ENCODE data around the gene CMKLR1.

The CMKLR1 gene

DNA sequence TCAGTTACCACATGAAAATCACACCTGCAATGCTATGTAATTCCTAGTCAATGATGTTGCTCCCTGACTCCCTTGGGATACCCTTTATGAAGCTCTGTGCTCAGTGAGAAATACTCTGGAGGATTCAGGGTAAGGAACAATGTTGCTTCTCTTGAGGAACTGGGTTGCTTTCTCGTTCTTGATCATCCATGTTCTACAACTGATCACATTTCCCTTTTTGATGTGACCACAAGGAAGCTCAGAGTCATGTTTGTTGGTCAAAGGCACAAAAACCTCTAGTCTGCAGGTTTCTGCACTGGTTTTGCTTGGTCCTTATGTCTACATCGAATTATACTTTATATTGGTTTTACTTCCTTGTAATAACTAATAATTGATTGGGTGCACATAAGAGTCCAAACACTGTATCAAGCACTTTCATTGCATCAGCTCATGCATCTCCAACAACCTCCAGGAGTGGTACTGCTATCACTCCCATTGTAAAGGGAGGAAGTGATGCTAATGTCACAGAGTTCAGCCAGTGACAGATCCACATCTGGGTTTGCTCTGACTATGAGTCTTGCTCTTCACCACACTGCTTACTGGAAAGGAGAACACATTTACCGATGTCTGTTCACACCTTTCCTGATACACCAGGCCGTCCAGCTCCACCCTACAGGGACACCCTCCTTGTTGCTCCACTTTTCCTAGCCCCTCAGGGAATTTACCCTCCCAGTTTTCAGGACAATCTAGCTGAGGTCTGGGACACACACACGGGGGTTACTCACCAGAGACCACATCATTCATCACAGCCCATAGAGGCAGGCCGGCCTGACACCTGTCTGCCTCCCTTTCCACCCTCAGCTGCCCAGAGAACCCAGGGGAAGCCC lies 41.0 kb downstream of the CMKLR1 start:
- H3K9ac ChIP-seq (ENCODE audit: insufficient read length), result no peak overlapping the region
- H3K4me3 ChIP-seq, result no peak overlapping the region
- no peaks in the 10 kb centered on the region for H3K36me3 ChIP-seq (ENCODE audit: insufficient read depth, low read length)
- H3K27ac ChIP-seq, result no peak overlapping the region
- TF ChIP-seq FOXP2 (optimal IDR thresholded peaks at IDR 0.05; ENCODE audit: control extremely low read depth, extremely low read length, insufficient read depth) (no peak), EZH2 (IDR thresholded peaks at IDR 0.05) (no peak), POLR2AphosphoS5 (IDR thresholded peaks at IDR 0.05; ENCODE audit: borderline replicate concordance, low read depth, low read length) (no peak)
- H3K9me3 ChIP-seq (ENCODE audit: low read depth, low read length), result no peaks in the 10 kb centered on the region
- DNase-seq (ENCODE audit: low read depth, low spot score), result no peak

DNA sequence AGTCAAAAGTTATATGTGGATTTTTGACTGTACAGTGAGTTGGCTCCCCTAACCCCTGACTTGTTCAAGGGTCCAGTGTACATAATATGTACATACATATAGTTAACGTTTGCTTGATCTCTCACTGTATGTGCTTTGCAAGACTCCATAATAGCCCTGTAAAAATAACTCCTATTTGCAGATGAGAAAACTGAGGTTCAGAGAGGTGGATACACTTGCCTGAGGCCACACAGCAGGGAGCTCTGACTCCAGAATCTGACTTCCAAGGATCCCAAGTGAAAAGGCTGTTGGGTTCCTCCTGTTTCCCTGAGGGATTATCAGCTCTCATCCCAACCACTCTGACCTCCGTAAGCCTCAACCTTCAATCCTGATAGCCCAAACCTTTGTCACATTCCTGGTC lies 41.7 kb downstream of the CMKLR1 start:
- no peak for TF ChIP-seq FOXP2 (optimal IDR thresholded peaks at IDR 0.05; ENCODE audit: control extremely low read depth, extremely low read length, insufficient read depth)
- H3K9ac ChIP-seq (ENCODE audit: insufficient read length), result no peak overlapping the region
- H3K27ac ChIP-seq, result no peak overlapping the region
- H3K36me3 ChIP-seq (ENCODE audit: insufficient read depth, low read length), result no peaks in the 10 kb centered on the region
- H3K4me3 ChIP-seq, result no peak overlapping the region
- no peaks in the 10 kb centered on the region for H3K9me3 ChIP-seq (ENCODE audit: low read depth, low read length)
- no peak for DNase-seq (ENCODE audit: low read depth, low spot score)

DNA sequence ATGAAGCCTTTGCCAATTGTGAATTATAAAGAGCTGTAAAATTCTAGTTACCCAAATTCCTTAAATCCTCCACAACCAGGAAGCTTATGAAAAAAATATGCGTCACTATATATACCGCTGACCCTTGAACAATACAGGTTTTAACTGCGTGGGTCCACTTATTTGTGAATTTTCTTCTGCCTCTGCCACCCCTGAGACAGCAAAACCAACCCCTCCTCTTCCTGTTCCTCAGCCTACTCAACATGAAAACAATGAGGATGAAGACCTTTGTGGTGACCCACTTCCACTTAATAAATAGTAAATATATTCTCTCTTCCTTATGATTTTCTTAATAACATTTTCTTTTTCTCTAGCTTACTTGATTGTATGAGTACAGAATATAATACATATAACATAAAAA lies 42.2 kb downstream of the CMKLR1 start:
- Histone ChIP-seq H3K36me3 (ENCODE audit: insufficient read depth, low read length) (no peaks in the 10 kb centered on the region), H3K9me3 (ENCODE audit: low read depth, low read length) (no peaks in the 10 kb centered on the region), H3K27ac (no peak overlapping the region), H3K9ac (ENCODE audit: insufficient read length) (no peak overlapping the region), H3K4me3 (no peak overlapping the region)
- no peak for DNase-seq (ENCODE audit: low read depth, low spot score)
- TF ChIP-seq FOXP2 (optimal IDR thresholded peaks at IDR 0.05; ENCODE audit: control extremely low read depth, extremely low read length, insufficient read depth) (no peak), POLR2AphosphoS5 (IDR thresholded peaks at IDR 0.05; ENCODE audit: borderline replicate concordance, low read depth, low read length) (no peak), EZH2 (IDR thresholded peaks at IDR 0.05) (no peak)

DNA sequence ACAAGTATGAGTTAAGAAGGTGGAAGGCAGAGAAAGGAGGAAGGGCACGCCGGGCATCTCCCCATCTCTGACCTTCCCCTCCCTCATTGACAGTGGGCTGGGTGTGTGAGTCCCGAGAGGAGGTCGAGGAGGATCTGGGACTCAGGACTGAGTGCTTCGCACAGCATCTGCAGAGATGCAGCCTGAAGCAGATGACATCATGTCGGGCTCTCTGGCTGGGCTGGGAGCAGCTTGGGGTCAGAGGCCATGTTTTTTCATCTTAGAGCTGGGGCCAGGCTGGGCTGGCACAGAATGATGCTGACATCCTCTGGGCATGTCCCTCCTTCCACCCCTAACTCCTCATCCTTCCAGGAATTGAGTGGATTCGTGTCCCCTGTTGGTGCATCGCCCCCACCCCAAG lies 43.5 kb downstream of the CMKLR1 start:
- no peak for DNase-seq (ENCODE audit: low read depth, low spot score)
- H3K36me3 ChIP-seq (ENCODE audit: insufficient read depth, low read length), result no peaks in the 10 kb centered on the region
- TF ChIP-seq POLR2AphosphoS5 (IDR thresholded peaks at IDR 0.05; ENCODE audit: borderline replicate concordance, low read depth, low read length), result no peak
- no peak for TF ChIP-seq EZH2 (IDR thresholded peaks at IDR 0.05)
- TF ChIP-seq FOXP2 (optimal IDR thresholded peaks at IDR 0.05; ENCODE audit: control extremely low read depth, extremely low read length, insufficient read depth), result no peak
- H3K27ac ChIP-seq, result no peak overlapping the region
- H3K9me3 ChIP-seq (ENCODE audit: low read depth, low read length), result no peaks in the 10 kb centered on the region
- no peak overlapping the region for H3K4me3 ChIP-seq
- H3K9ac ChIP-seq (ENCODE audit: insufficient read length), result no peak overlapping the region

DNA sequence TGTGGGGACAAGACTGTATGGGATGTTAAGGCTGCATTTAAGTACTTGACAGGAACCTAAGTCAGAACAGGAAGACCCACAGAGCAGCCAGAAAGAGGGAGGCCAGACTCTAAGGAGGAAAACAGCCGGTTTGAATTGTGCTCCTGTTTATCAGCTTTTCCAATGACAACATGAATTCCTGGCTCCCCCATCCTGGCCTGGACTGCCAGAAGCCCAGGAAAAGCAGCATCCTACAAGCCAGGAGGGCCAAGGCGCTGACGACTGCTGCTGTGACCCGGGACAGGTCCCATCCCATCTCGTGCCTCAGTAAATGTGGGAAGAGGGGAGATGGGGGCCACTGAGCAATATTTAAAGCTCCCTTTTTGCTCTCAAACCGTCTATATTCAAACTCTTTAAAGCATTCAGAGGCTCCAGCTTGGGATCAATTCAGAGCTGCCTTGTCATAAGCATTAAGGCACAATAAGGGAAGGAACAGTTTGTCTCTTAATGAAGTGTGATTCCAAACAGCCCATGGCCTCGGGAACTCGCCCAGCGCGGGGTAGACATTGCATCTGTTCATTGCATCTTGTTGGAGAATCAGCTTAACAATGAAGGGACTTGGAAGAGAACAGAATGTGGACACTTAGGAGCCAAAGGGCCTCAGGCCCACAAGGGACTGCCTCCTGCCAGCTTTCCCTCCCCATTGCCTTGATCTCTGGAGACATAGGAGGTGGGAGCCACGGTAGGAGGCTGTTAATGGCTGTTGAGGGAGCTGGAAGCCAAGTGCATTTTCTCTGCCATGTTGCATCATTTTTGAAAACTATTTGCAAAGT lies 49.6 kb downstream of the CMKLR1 start:
- H3K9me3 ChIP-seq (ENCODE audit: low read depth, low read length), result no peaks in the 10 kb centered on the region
- no peaks in the 10 kb centered on the region for H3K36me3 ChIP-seq (ENCODE audit: insufficient read depth, low read length)

DNA sequence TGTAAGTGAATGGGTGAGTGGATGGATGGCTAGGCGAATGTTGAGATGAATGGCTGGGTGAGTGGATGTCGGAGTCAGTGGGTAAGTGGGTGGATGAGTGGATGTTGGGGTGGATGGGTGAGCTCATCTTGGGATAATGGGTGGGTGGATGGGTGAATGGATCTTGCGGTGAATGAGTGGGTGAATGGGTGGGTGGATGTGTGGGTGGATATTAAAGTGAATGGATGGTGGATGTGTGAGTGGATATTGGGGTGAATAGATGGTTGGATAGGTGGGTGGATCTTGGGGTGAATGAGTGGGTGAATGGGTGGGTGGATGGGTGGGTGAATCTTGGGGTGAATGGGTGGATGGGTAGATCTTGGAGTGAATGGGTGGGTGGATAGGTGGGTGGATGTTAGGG lies 51.9 kb downstream of the CMKLR1 start:
- DNase-seq (ENCODE audit: low read depth, low spot score), result no peak
- TF ChIP-seq EZH2 (IDR thresholded peaks at IDR 0.05) (no peak), POLR2AphosphoS5 (IDR thresholded peaks at IDR 0.05; ENCODE audit: borderline replicate concordance, low read depth, low read length) (no peak), FOXP2 (optimal IDR thresholded peaks at IDR 0.05; ENCODE audit: control extremely low read depth, extremely low read length, insufficient read depth) (no peak)

More for the DNA sequence above, 49.6 kb downstream of the CMKLR1 start:
- H3K9ac ChIP-seq (ENCODE audit: insufficient read length), result no peak overlapping the region
- no peak overlapping the region for H3K4me3 ChIP-seq
- TF ChIP-seq FOXP2 (optimal IDR thresholded peaks at IDR 0.05; ENCODE audit: control extremely low read depth, extremely low read length, insufficient read depth), result no peak
- DNase-seq (ENCODE audit: low read depth, low spot score), result no peak
- H3K27ac ChIP-seq, result no peak overlapping the region

DNA sequence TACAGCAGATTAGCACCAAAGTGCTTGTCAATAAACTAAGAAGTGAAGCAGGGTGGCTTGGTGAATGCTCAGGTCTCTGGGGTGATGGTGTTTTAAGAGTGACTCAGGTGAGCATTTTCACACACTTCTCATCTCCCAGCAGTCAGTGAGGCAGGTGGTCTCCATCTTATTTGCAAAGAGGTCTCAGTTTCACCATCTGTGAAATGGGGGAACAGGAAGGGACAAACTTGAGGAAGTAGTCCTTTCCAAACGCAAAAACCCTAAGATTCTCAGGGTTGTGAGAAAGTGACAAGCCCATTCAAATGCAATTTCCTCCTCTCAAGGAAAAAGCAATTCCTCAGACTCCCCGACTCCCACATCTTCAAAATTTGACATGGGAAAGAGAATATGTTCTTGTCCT lies 54.1 kb downstream of the CMKLR1 start:
- Histone ChIP-seq H3K36me3 (ENCODE audit: insufficient read depth, low read length) (no peaks in the 10 kb centered on the region), H3K27ac (no peak overlapping the region), H3K9ac (ENCODE audit: insufficient read length) (no peak overlapping the region), H3K4me3 (no peak overlapping the region), H3K9me3 (ENCODE audit: low read depth, low read length) (no peaks in the 10 kb centered on the region)
- no peak for DNase-seq (ENCODE audit: low read depth, low spot score)
- TF ChIP-seq POLR2AphosphoS5 (IDR thresholded peaks at IDR 0.05; ENCODE audit: borderline replicate concordance, low read depth, low read length) (no peak), EZH2 (IDR thresholded peaks at IDR 0.05) (no peak), FOXP2 (optimal IDR thresholded peaks at IDR 0.05; ENCODE audit: control extremely low read depth, extremely low read length, insufficient read depth) (no peak)

More for the DNA sequence above, 51.9 kb downstream of the CMKLR1 start:
- Histone ChIP-seq H3K36me3 (ENCODE audit: insufficient read depth, low read length) (no peaks in the 10 kb centered on the region), H3K9me3 (ENCODE audit: low read depth, low read length) (no peaks in the 10 kb centered on the region), H3K27ac (no peak overlapping the region), H3K4me3 (no peak overlapping the region), H3K9ac (ENCODE audit: insufficient read length) (no peak overlapping the region)

DNA sequence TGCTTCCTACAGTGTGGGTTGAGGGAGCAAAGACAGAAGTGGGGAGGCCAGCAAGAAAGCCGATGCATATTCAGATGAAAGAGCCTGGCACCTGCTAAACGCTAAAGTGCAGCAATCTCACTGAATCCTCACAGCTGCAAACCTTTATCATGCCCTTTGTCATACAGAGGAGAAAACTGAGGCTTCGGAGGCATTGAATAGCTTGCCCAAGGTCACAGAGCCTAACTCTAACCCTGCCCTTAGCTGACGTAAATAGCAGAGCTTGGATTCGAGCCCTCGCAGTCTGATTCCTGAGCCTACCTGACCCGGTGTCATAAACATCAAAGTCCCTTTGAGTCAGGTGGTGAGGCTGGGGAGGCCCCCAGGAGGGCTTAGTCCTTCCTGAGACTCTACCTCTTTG lies 54.9 kb downstream of the CMKLR1 start:
- TF ChIP-seq FOXP2 (optimal IDR thresholded peaks at IDR 0.05; ENCODE audit: control extremely low read depth, extremely low read length, insufficient read depth) (no peak), EZH2 (IDR thresholded peaks at IDR 0.05) (no peak), POLR2AphosphoS5 (IDR thresholded peaks at IDR 0.05; ENCODE audit: borderline replicate concordance, low read depth, low read length) (no peak)
- H3K9me3 ChIP-seq (ENCODE audit: low read depth, low read length), result no peaks in the 10 kb centered on the region
- DNase-seq (ENCODE audit: low read depth, low spot score), result no peak
- H3K4me3 ChIP-seq, result no peak overlapping the region
- H3K9ac ChIP-seq (ENCODE audit: insufficient read length), result no peak overlapping the region
- no peak overlapping the region for H3K27ac ChIP-seq
- H3K36me3 ChIP-seq (ENCODE audit: insufficient read depth, low read length), result no peaks in the 10 kb centered on the region

Measured in SK-N-MC (cell line).